OCI-LY1 (cell line): ENCODE measurements around the gene WHRN.

ENCODE experiments used
- H2AFZ ChIP-seq: fragments of 200-600 bp; sonication (generic), shearing (Covaris generic); 2 replicates; pipeline ENCODE4 v1.6.0; 2014; ENCODE audit warnings: antibody characterized with exemption, mild to moderate bottlenecking, low read length
- H3F3A ChIP-seq: fragments of 200-600 bp; sonication (generic), shearing (Covaris generic); 2 replicates; pipeline ENCODE4 v1.6.0; 2014; ENCODE audit warnings: mild to moderate bottlenecking, antibody characterized with exemption, low read length, moderate library complexity; ENCODE audit not compliant: insufficient read depth
- H3K27ac ChIP-seq: fragments of 200-600 bp; sonication (generic); 2 replicates; pipeline ENCODE4 v1.5.1; 2014; ENCODE audit warnings: low read length, mixed run types, mild to moderate bottlenecking, low read depth; ENCODE audit not compliant: poor library complexity, severe bottlenecking
- H3K27me3 ChIP-seq: fragments of 200-600 bp; sonication (generic); 2 replicates; pipeline ENCODE4 v1.6.0; 2014; ENCODE audit warnings: antibody characterized with exemption, mild to moderate bottlenecking, low read length, moderate library complexity; ENCODE audit not compliant: insufficient read depth
- H3K36me3 ChIP-seq: fragments of 200-600 bp; sonication (generic); 2 replicates; pipeline ENCODE4 v1.6.1; 2014; ENCODE audit warnings: mild to moderate bottlenecking, antibody characterized with exemption, low read length, moderate library complexity, mixed read lengths; ENCODE audit not compliant: insufficient read depth
- H3K4me1 ChIP-seq: fragments of 200-600 bp; sonication (generic); 2 replicates; pipeline ENCODE4 v1.5.1; 2014; ENCODE audit warnings: mild to moderate bottlenecking, low read length, moderate library complexity; ENCODE audit not compliant: insufficient read depth, severe bottlenecking
- H3K4me2 ChIP-seq: fragments of 200-600 bp; sonication (generic), shearing (Covaris generic); 2 replicates; pipeline ENCODE4 v1.6.1; 2014; ENCODE audit warnings: low read length
- H3K4me3 ChIP-seq: fragments of 200-600 bp; sonication (generic); 2 replicates; pipeline ENCODE4 v1.5.1; 2014; ENCODE audit warnings: low read length, low read depth, mild to moderate bottlenecking, mixed read lengths; ENCODE audit not compliant: poor library complexity, severe bottlenecking
- H3K79me2 ChIP-seq: fragments of 200-600 bp; shearing (Covaris generic); 2 replicates; pipeline ENCODE4 v1.6.1; 2016; ENCODE audit warnings: mixed run types, low read length, mixed read lengths; ENCODE audit not compliant: insufficient read depth
- H3K9ac ChIP-seq: fragments of 200-600 bp; sonication (generic), shearing (Covaris generic); 2 replicates; pipeline ENCODE4 v1.6.1; 2014; ENCODE audit warnings: mild to moderate bottlenecking, low read length, mixed read lengths
- H3K9me2 ChIP-seq: fragments of 200-600 bp; sonication (generic), shearing (Covaris generic); 2 replicates; pipeline ENCODE4 v1.6.1; 2014; ENCODE audit warnings: low read depth, mild to moderate bottlenecking, low read length, mixed read lengths
- H3K9me3 ChIP-seq: fragments of 200-600 bp; shearing (Covaris generic); 2 replicates; pipeline ENCODE4 v1.6.1; 2014; ENCODE audit warnings: low read length, mixed read lengths
- H4K20me1 ChIP-seq: fragments of 200-600 bp; sonication (generic), shearing (Covaris generic); 2 replicates; pipeline ENCODE4 v1.6.0; 2016; ENCODE audit warnings: mild to moderate bottlenecking, low read length; ENCODE audit not compliant: insufficient read depth
- CTCF ChIP-seq: fragments of 200-600 bp; sonication (generic), shearing (Covaris generic); IDR thresholded peaks from 2 replicates; pipeline ENCODE4 v1.5.1; 2017; ENCODE audit warnings: mild to moderate bottlenecking, antibody characterized with exemption, low read length, moderate library complexity, mixed read lengths
- EZH2 ChIP-seq: fragments of 200-600 bp; sonication (generic), shearing (Covaris generic); IDR thresholded peaks from 2 replicates; pipeline ENCODE4 v1.8.0; 2017; ENCODE audit warnings: borderline replicate concordance, mixed run types, mild to moderate bottlenecking, antibody characterized with exemption, low read length, moderate library complexity, mixed read lengths

Gene WHRN

GRCh38 chr9:114476891-114477469, 28.3 kb downstream of the WHRN start:
- H3F3A ChIP-seq = no peaks in the 10 kb centered on the region
- no peaks in the 10 kb centered on the region for H3K9me2 ChIP-seq
- no peak overlapping the region for H3K9ac ChIP-seq
- no peak overlapping the region for H3K4me3 ChIP-seq
- H3K27ac ChIP-seq = no peak overlapping the region
- H3K4me1 ChIP-seq = no peaks in the 10 kb centered on the region
- H3K4me2 ChIP-seq = no peak overlapping the region
- H3K79me2 ChIP-seq = no peaks in the 10 kb centered on the region
- H4K20me1 ChIP-seq = no peaks in the 10 kb centered on the region
- H2AFZ ChIP-seq = no peak overlapping the region
- TF ChIP-seq CTCF (no peak), EZH2 (no peak)
- no peaks in the 10 kb centered on the region for H3K36me3 ChIP-seq
- H3K27me3 ChIP-seq = peaks cover 4% of the 10 kb centered on the region; the same call in 1 of the 2 replicates
- H3K9me3 ChIP-seq = no peaks in the 10 kb centered on the region

- Histone ChIP-seq H3K4me2 (no peak overlapping the region), H3K9me2 (no peaks in the 10 kb centered on the region), H3K4me1 (no peaks in the 10 kb centered on the region), H3K9me3 (no peaks in the 10 kb centered on the region), H3F3A (no peaks in the 10 kb centered on the region), H2AFZ (no peak overlapping the region), H3K27ac (no peak overlapping the region), H3K9ac (no peak overlapping the region), H3K36me3 (no peaks in the 10 kb centered on the region), H3K27me3 (peaks cover 4% of the 10 kb centered on the region; the same call in 1 of the 2 replicates), H4K20me1 (no peaks in the 10 kb centered on the region), H3K79me2 (no peaks in the 10 kb centered on the region), H3K4me3 (no peak overlapping the region)
- no peak for TF ChIP-seq EZH2
- no peak for TF ChIP-seq CTCF
These were observed 29.7 kb downstream of the WHRN start for GRCh38 chr9:114475412-114476135.

GRCh38 chr9:114474425-114474824, 30.8 kb downstream of the WHRN start:
- peaks cover 9% of the 10 kb centered on the region; the same call in 1 of the 2 replicates for H3K27me3 ChIP-seq
- H3K9ac ChIP-seq = no peak overlapping the region
- no peaks in the 10 kb centered on the region for H3F3A ChIP-seq
- H2AFZ ChIP-seq = no peak overlapping the region
- H4K20me1 ChIP-seq = no peaks in the 10 kb centered on the region
- H3K27ac ChIP-seq = no peak overlapping the region
- no peaks in the 10 kb centered on the region for H3K79me2 ChIP-seq
- no peak overlapping the region for H3K4me3 ChIP-seq
- no peaks in the 10 kb centered on the region for H3K36me3 ChIP-seq
- no peaks in the 10 kb centered on the region for H3K4me1 ChIP-seq
- no peaks in the 10 kb centered on the region for H3K9me2 ChIP-seq
- H3K4me2 ChIP-seq = no peak overlapping the region
- TF ChIP-seq CTCF (no peak), EZH2 (no peak)
- no peaks in the 10 kb centered on the region for H3K9me3 ChIP-seq
